NCI-H345 (cell line): ENCODE results near the gene DTNB.

ENCODE experiments used
- DNase-seq: peaks from one replicate; lab custom pipeline; 2025; lab: John Stamatoyannopoulos, UW

The DTNB gene

DNA sequence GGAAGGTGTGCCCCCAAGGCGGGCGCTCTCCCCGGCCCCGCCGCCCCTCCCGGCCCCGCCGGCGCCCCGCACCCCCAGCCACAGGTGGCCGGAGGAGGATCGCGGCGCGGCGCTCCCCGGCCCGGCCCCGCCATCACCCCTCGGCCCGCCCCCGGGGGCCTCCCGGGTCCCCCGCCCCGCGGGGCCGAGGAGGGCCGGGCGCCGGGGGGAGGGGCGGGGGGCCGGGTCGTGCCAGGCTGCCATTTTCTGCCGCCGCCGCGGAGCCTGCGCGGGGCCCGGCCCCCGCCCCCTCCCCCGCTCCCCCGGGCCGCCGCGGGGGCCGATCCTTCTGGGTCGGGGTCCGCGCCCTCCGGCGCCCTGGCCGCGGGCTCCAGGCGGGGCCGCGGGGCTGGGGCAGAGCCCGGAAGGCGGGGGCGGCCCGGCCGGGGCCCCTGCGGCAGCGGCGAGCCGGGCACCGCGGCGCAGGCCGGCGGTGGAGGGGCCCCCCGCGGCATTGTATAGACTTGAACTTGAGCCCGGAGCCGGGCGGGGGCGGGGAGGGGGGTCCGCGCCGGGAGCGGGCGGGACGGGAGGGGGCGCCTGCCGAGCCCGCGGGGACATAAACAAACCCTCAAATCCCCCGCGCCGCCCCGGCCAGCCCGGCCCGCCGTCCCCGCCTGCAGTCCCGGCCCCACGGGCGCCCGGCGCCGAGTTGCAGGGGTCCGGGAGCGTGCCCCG, 332.2 kb downstream of the DTNB start:
- DNase-seq = peak; percentile 76

- peak; percentile 82 for DNase-seq
Observed at GRCh38 chr2:25340181-25340921, 333.0 kb downstream of the DTNB start.

DNA sequence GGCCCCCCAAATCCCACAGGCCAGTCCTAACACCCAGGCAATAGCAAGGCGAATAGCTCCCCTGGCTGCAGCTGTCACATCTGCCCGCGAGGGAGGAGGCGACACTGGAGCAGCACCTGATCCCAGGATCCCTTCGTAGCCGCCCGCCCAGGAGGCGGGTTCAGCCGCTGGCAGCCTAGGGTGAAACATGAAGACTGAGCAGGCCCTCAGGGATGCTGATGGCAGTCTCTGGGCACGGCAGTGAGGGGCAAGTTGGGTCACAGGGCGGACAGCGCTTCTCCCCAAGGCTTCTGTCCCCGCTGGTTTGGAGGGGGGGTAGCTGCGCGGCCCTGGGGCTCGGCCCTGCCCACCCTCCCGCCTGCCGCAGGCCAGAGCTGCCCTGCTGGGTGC, 333.6 kb downstream of the DTNB start:
- DNase-seq = peak; percentile 84

DNA sequence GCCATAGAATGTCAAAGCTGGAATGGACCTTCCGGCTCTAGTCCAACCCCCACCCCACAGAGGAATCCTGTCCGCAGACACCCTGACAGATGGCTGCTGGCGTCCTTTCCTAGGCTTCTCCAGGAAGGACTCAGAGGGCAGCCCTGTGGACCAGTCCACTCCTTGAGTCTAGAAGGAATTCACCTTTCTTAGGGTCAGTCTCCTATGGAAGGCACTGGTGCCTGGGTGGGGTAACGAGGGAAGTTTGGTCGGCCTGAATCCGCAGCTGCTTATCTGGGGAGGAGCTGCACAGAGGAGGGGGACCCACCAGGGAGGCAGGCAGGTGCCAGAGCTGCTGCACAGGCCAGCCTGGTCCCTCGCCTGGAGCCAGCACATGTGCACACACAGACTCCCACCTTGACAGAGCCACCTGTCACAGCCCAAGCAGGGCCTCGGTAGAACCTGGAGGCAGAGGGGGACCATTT, 334.1 kb downstream of the DTNB start:
- no peak for DNase-seq

DNA sequence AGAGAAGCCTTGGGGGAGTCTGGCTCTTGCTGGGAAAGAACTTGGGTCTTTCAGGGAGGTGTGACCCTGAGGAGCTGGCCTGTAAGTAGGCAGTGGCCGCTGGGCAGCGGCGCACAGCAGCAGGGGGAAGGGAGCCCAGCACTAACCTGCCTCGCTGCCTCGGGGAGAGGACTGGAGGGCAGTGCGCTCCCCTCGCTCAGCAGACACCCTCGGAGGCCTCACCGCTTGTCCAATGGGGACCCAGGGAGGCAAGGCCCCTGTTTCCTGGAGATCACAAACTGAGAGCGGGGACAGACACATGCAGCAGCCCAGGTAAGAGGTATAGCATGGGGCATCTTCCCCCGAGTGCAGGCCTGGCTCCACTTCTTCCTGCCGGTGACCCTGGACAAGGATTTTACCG, 335.0 kb downstream of the DTNB start:
- no peak for DNase-seq

DNA sequence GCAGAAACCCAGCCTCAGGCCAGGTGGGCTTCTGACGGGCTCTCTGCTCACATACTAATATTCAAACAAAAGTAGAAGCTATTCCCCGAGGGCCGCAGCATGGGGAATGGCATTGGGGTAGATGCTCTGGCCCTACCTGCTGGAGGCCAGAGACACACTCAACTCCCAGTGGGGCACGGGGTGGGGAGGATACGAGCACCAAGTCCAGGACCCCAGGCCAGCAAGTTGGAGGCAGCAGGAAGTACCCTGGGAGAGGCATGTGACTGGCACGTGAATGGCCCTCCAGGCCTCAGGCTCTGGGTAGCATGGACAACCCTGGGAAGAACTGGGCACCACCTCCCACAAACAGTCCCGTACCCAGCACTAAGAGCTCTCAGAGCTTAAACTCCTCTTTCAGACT, 335.5 kb downstream of the DTNB start:
- DNase-seq = no peak

GRCh38 chr2:25337276-25337675, 336.1 kb downstream of the DTNB start:
- no peak for DNase-seq

- no peak for DNase-seq
Observed at GRCh38 chr2:25336383-25336841, 337.0 kb downstream of the DTNB start.

- no peak for DNase-seq
Observed at GRCh38 chr2:25335971-25336370, 337.4 kb downstream of the DTNB start.

DNA sequence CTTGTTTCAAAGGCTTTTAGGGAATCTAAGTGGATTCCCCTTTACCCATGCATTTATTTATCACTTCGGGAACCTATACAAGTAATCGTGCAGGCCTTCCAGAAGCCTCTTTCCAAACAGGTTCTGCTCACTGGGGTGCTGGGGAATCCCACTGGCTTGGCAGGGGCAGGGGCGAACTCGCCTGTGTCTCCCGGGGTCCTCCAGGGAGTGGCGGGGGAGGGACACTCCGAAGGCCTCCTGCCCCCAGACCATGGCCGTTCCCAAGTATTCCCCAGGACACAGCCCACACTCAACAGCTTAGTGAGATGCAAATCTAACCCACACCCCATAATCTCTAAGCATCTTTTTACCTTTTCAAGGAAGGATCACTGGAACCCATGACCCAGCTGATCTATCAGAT, 338.2 kb downstream of the DTNB start:
- DNase-seq = no peak

DNA sequence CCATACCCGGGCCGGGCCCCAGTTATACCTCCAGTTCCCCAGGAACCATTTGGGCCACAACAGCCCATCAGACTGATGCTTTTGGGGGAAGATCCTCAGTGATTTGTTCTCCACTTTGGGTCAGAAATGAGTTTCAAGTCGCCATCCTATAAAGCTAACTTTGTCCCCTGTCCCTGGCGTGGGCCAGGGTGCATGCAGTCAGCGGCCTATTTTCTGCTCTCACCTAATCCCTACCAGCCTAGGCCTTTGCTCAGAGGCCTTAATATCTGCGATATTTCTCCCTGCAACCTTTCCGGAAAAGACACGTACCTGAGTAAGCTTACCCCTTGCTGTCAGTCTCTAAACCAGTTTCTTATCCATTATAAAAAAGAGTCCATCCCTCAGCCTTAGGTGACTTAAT, 338.9 kb downstream of the DTNB start:
- no peak for DNase-seq

DNA sequence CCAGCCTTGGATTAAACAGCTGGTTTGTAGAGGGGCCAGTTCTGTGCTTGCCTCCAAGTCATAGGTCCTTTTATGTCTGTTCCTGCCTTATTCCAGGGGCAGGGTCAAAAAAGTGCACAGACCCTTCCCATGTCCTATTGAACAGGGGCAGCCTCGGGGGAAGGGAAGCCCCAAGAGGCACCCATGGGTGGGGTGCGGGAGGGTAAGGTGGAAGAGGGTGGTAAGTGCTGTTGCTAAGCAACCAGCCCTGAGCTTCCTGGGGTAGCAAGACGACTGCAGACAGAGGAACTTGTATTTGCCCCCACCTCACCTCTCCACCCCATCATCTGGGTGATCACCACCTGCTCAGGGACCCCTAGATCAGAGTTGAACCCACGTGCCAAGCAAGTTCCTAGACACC, 339.4 kb downstream of the DTNB start:
- no peak for DNase-seq

DNA sequence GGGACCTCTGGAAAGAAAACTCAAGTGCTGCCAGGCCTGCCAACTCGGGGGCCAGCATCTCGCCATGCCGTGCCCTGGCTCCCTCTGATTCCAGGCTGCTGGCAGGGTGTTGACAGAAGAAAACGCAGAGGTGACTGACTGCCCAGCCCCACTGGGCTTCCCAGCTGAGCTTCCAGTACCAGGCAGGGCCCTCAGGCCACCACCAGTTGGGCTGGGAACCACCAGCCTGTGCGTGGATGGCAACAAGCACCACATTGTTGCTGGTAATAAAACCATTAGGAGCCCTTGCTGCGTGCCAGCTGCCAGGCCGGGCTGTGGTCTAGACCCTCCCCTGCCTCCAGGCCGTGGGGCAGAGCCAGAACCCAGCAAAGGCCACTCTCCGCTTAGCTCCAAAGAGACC, 340.8 kb downstream of the DTNB start:
- DNase-seq = no peak

DNA sequence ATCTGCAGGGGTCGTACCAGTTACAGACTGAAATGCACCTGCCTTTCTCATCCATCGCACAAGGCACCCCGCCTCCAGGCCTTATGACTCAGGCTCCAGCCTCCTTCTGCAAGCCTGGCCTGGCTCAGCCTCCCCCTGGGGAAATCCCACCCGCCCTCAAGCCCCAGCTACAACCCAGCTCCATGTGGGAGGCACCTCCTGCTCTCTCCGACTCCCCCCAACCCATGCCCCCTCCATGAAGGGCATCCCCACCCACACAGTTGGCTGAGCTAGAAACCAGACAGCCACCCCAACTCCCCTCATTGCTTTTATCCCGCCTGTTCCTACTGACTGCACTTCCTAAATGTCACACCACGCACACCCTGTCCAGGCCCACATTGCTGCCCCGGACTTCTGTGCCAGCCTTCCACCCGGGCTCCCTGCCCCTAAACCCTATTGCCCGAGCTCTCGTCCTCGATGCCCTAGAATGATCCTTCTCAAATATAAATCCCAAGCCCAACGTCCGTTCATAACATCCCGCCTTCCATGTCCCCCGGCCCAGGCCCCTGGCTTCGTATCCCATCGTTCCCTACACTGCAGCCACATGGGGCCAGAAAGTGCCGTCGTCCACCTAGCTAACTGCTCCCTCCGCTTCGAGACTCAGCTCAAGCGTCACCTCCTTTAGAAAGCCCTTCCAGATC, 341.6 kb downstream of the DTNB start:
- no peak for DNase-seq

DNA sequence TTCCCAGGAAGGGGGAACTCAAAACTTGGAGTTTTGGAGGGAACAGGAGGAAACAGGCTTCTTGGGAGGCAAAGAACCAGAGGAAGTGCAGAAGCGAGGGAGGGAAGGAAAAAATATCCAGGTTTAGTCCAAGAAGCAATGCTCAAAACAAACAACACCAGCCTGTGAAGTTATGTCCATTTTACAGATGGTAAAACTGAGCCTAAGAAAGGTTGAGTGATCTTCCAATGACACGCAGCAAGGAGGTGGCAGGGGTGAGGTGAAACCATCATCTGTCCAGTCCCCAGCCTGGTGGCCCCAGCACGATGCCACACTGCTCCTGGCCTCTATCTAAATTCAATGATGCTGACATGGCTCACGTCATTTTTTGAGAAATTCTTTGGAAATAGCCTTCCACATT, 342.4 kb downstream of the DTNB start:
- DNase-seq = no peak

DNA sequence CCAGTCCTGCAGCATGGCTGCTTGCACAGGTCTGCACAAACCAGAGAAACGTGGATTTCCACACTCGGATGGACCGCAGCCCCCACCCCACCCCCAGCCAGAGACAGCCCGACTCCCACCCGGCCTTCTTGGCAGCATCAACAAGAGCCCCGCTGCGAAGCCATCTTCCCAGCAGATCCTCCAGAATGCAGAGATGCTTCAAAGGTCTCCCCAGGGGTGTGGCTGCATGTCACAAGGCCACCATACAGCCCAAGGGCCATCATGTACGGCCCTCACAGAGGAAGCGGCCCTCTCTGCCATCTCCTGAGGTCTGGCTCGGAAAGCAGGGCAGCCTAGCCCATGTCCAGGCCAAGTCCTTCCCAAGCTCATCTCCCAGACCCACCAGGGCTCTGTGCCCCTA, 343.1 kb downstream of the DTNB start:
- DNase-seq = no peak

GRCh38 chr2:25328152-25329085, 345.0 kb downstream of the DTNB start:
- no peak for DNase-seq
